ENCODE measurements around the gene IGSF9. TPM values are rescaled to one million over a fixed set of nuclear protein-coding genes. Genes with fewer than 3 reads are reported as not detected.

IGSF9 gene
- total RNA-seq, 2 experiments from 2014 or later = not detected

DNA sequence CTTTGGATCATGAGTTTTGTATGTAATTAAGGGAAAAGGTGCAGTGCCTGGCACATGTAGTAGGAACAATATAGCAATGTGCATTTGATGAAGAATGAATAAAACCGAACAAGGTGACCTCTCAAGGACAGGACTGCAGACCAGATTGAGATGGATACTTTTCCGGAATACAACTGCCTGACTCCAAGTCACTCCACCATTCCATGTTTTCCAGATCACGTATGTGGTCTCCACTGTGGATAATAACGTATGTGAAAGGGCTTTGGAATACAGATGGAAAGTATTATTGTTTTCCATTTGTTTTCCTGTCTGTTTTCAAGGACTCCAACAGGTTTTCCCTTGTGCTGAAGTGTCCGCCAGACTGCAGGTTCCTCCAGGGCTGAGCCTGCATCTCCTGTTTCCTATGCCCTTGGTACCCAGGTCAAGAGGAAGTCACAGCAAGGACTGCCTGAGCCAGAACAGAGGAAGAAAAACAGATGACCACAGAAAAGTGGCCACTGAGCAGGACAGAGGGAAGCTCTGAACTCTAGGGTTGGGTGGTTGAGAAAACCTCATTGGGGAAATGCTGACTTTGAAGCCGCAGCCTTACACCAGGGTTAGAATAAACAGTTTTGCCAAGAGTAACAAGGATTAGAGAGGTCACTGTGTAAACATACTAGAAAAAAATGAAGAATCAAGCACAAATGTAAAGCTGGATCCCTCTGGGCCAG, 49.4 kb downstream of the IGSF9 start:
- H3K27ac Mint-ChIP-seq = no peak overlapping the region
- POLR2A ChIA-PET = no interaction called here
- H3K36me3 Mint-ChIP-seq = no peaks in the 10 kb centered on the region
- peaks cover 13% of the 10 kb centered on the region for H3K27me3 Mint-ChIP-seq
- peaks cover 4% of the 10 kb centered on the region for H3K4me1 Mint-ChIP-seq
- DNase-seq = no peak
- H3K9me3 Mint-ChIP-seq = no peaks in the 10 kb centered on the region
- no peak overlapping the region for H3K4me3 Mint-ChIP-seq
- ATAC-seq (ENCODE audit: low read depth) = no peak

DNA sequence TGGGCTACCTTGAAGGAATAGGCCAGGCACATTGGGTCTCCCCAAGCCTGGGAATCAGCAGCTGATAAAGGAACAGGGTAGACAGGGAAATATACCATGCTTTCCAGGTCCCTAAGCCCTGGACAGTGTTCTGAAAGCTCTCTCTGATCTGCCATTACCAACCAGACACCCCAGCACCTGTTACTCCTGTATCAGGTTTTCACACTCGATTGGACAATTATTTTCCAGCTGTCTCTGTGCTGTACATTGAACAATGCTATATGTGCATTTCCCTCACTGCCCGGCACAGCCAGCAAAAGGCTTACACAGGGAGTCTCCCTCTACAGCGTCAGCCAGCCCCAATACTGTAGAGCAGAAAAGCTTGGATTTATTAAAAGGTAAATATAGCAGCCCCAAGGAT, 50.1 kb downstream of the IGSF9 start:
- peaks cover 10% of the 10 kb centered on the region for H3K27me3 Mint-ChIP-seq
- peaks cover 6% of the 10 kb centered on the region for H3K4me1 Mint-ChIP-seq
- no peaks in the 10 kb centered on the region for H3K9me3 Mint-ChIP-seq
- POLR2A ChIA-PET = interaction anchor here (0.7 to 1.0 kb wide), 2 partner anchors 9 to 95 kb away, joined by 3 read pairs; no protein-coding TSS in a partner anchor
- DNase-seq = no peak
- no peak overlapping the region for H3K4me3 Mint-ChIP-seq
- ATAC-seq (ENCODE audit: low read depth) = no peak
- no peaks in the 10 kb centered on the region for H3K36me3 Mint-ChIP-seq
- no peak overlapping the region for H3K27ac Mint-ChIP-seq

DNA sequence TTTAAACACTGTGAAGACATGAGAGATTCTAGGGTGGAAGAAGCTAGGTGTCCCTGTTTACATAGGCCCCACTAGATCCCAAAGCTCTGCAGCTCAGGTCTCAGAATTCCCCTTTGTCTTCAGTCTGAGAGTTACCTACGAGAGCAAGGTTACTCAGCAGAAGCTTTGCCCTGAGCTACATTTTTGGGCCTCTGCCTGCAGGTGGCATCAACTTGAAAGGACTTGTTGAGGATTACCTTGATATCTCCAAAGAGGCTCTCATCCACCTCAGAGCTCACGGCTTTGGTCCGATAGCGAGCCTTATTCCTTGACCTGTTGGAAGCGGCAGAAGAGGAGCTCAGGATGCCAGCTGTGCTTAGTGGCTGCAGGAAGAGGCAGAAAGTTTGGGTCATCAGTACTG, 52.5 kb downstream of the IGSF9 start:
- no peak overlapping the region for H3K4me3 Mint-ChIP-seq
- no peak overlapping the region for H3K27ac Mint-ChIP-seq
- DNase-seq (no peak), ATAC-seq (ENCODE audit: low read depth) (no peak)
- peaks cover 14% of the 10 kb centered on the region for H3K4me1 Mint-ChIP-seq
- H3K9me3 Mint-ChIP-seq = no peaks in the 10 kb centered on the region
- POLR2A ChIA-PET = interaction anchor here (0.6 to 2.4 kb wide), 6 partner anchors 30 to 115 kb away, joined by 3 to 24 read pairs (median 5); partner anchors contain the start of gene TAGLN2
- no peaks in the 10 kb centered on the region for H3K36me3 Mint-ChIP-seq
- peaks cover 8% of the 10 kb centered on the region for H3K27me3 Mint-ChIP-seq

DNA sequence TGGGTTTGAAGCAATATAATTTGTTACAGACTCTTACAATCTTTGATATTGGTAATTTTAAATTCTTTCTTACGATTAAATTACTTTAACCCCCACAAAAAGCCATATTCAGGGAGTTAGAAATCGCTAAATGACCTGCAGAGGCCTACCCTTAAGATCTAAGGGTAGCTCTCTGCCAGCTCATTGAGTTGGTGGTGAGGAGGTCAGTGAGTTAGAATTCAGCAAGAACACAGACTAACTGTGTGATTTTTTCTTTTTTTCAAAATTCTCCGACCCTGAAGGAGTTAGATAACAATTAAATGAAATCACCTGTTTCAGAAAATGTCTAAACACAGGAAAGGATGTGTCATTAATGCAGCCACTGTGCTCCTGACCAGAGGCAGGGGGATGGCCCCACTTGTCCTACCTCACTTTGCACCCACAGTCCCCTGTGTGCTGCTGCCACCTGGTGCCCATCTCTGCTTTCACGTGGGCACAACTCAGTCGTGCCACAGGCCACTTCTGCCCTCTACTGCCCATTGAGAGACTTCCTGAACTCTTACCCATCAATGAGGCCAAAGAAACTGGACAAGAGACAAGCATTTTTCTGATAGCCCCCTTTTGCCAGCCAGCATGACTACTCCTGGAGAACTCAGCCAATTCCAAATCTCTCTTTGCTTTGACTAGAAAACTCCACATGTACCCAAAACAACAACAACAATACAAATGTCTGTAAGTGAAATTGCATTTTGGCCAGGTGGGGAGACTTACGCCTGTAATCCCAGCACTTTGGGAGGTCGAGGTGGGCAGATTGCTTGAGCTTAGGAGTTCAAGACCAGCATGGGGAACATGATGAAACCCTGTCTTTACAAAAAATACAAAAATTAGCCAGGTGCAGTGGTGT, 53.9 kb downstream of the IGSF9 start:
- H3K4me1 Mint-ChIP-seq = peaks cover 14% of the 10 kb centered on the region
- ATAC-seq (ENCODE audit: low read depth) = peak; percentile 83
- no peaks in the 10 kb centered on the region for H3K36me3 Mint-ChIP-seq
- H3K4me3 Mint-ChIP-seq = no peak overlapping the region
- peak; percentile 77 for DNase-seq
- peaks cover 6% of the 10 kb centered on the region for H3K27me3 Mint-ChIP-seq
- H3K9me3 Mint-ChIP-seq = no peaks in the 10 kb centered on the region
- POLR2A ChIA-PET = interaction anchor here (1.7 to 2.4 kb wide), 2 partner anchors 33 to 92 kb away, joined by 7 to 24 read pairs; partner anchors contain the start of gene TAGLN2
- no peak overlapping the region for H3K27ac Mint-ChIP-seq

DNA sequence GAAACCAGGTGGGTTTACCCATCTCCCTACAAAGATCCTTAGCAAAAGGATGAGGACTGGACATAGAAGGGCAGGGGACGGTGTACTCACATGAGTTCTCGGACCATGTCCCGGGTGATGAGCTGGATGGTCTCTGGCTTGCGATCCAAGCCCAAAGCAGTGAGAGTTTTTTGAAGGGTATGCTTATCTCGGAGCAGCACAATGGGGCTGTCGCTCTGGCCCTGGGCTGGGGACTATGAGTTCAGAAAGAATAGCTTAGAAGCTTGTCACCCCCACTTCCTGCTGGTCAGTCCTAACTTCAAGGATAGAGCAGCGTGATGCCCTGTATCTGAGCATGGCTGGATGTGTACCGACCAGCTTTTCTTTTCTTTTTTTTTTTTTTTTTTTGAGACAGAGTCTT, 55.0 kb downstream of the IGSF9 start:
- Mint-ChIP-seq H3K4me1 (peaks cover 14% of the 10 kb centered on the region), H3K4me3 (no peak overlapping the region), H3K36me3 (no peaks in the 10 kb centered on the region), H3K27ac (no peak overlapping the region), H3K9me3 (no peaks in the 10 kb centered on the region), H3K27me3 (peaks cover 9% of the 10 kb centered on the region)
- no peak for DNase-seq
- no peak for ATAC-seq (ENCODE audit: low read depth)
- POLR2A ChIA-PET = interaction anchor here (1.3 kb wide), 1 partner anchor 93 kb away, joined by 3 read pairs; no protein-coding TSS in a partner anchor

DNA sequence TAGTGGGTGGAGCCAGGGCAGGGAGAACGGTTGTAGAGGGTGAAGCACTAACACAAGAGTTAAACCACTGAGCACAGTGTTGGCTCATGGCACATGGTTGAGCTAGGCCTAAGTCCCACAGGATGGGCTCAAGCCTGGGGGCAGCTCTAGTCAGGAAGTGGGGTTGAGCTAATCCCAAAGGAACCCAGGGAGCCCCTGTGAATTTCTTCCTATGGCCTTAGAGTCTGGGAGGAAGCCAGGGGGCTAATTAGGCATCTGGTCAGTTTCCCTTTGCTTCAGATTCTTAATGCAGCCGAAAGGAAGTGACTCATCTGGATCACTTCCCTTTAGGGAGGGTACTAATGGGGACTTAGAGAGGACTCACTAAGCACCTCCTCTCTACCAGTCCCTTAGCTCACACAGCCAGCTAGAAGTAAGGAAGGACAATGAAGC, 55.6 kb downstream of the IGSF9 start:
- H3K27ac Mint-ChIP-seq = no peak overlapping the region
- peaks cover 6% of the 10 kb centered on the region for H3K27me3 Mint-ChIP-seq
- H3K36me3 Mint-ChIP-seq = no peaks in the 10 kb centered on the region
- ATAC-seq (ENCODE audit: low read depth) = peak; percentile 61
- no peaks in the 10 kb centered on the region for H3K9me3 Mint-ChIP-seq
- no peak overlapping the region for H3K4me3 Mint-ChIP-seq
- H3K4me1 Mint-ChIP-seq = peaks cover 14% of the 10 kb centered on the region
- DNase-seq = no peak
- POLR2A ChIA-PET = interaction anchor here (1.3 kb wide), 1 partner anchor 92 kb away, joined by 3 read pairs; no protein-coding TSS in a partner anchor

DNA sequence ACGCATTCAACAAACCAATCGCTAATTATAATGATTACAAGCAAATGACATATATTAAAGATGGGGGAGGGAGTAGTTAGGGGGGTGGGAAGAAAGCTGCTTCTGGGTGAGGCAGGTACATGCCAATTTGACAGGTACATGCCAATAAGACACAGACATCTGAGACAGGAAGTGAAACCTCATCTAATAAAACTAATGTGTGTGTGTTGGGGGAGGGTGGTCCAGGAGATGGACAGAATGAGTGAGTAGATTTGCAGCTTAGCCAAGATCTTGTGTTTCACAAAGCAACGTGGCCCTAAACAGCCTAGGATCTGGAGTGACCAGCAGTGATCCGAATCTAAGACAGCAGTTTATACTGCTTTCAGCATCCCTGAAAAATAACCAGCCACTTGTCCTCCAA, 56.2 kb downstream of the IGSF9 start:
- Mint-ChIP-seq H3K9me3 (no peaks in the 10 kb centered on the region), H3K36me3 (no peaks in the 10 kb centered on the region), H3K4me3 (no peak overlapping the region), H3K27ac (no peak overlapping the region), H3K27me3 (peaks cover 9% of the 10 kb centered on the region), H3K4me1 (peaks cover 14% of the 10 kb centered on the region)
- no peak for DNase-seq
- ATAC-seq (ENCODE audit: low read depth) = no peak
- POLR2A ChIA-PET = interaction anchor here (1.0 to 1.5 kb wide), 2 partner anchors 91 to 108 kb away, joined by 3 read pairs; partner anchors contain the start of gene DUSP23

DNA sequence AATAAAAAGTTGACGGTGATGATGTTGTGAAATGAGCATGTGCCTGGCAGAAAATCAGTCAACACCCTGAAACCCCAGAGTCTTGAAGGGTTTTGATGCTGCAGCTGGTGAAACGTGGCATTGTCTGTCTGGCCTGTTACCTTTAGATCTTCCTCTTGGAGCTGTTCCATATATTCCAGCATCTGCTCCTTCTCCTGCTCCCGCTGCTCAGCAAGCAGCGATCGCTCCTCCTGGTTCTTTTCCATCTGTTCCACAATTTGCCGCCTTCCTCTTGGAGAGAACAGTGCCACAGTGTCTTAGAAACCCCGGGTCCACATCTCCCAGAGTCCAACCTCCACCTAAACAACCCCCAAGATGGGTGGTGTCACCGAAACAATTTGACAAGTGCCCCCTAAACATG, 61.1 kb downstream of the IGSF9 start:
- POLR2A ChIA-PET = no interaction called here
- H3K4me3 Mint-ChIP-seq = no peak overlapping the region
- no peak overlapping the region for H3K27ac Mint-ChIP-seq
- H3K36me3 Mint-ChIP-seq = no peaks in the 10 kb centered on the region
- ATAC-seq (ENCODE audit: low read depth) = no peak
- H3K27me3 Mint-ChIP-seq = peaks cover 9% of the 10 kb centered on the region
- H3K9me3 Mint-ChIP-seq = no peaks in the 10 kb centered on the region
- no peak for DNase-seq
- peaks cover 2% of the 10 kb centered on the region for H3K4me1 Mint-ChIP-seq

DNA sequence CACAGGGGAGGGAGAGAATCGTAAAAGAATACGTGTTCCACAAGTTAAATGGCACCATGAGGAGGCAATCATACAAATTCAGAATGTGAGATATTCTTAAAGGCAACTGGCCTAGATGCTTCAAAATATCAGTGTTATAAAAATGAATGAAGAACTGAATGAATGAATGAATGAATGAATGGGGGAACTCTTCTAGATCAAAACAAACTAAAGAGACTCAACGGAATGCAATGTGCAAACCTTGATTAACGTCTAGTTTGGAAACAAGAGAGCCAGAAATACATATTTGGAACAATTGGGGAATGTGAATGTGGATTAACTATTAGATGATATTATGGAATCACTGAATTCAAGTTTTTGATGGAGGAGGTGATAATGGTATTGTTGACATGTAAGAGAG, 62.3 kb downstream of the IGSF9 start:
- no peak overlapping the region for H3K4me3 Mint-ChIP-seq
- POLR2A ChIA-PET = no interaction called here
- peaks cover 9% of the 10 kb centered on the region for H3K27me3 Mint-ChIP-seq
- no peaks in the 10 kb centered on the region for H3K9me3 Mint-ChIP-seq
- H3K36me3 Mint-ChIP-seq = peaks cover 1% of the 10 kb centered on the region
- DNase-seq (no peak), ATAC-seq (ENCODE audit: low read depth) (no peak)
- H3K4me1 Mint-ChIP-seq = no peaks in the 10 kb centered on the region
- H3K27ac Mint-ChIP-seq = no peak overlapping the region

DNA sequence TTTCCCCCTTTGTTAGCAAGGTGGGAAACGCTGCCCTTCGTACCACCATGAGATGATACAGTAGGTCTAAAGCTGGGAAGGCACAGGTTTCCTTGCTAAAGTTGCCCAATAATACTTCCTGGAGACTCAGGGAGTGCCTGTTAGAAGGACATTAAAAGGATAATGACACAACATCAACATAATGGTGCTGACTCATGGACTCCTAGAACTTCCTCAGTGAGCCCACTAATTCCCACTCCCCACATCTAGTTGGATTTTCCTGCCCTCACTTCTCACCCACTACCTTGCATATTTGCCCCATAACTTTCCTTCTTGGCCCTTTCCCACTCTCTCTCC, 62.9 kb downstream of the IGSF9 start:
- H3K9me3 Mint-ChIP-seq = no peaks in the 10 kb centered on the region
- no peak overlapping the region for H3K4me3 Mint-ChIP-seq
- no peak overlapping the region for H3K27ac Mint-ChIP-seq
- peaks cover 9% of the 10 kb centered on the region for H3K27me3 Mint-ChIP-seq
- H3K4me1 Mint-ChIP-seq = no peaks in the 10 kb centered on the region
- no peak for DNase-seq
- H3K36me3 Mint-ChIP-seq = peaks cover 1% of the 10 kb centered on the region
- POLR2A ChIA-PET = no interaction called here
- no peak for ATAC-seq (ENCODE audit: low read depth)

DNA sequence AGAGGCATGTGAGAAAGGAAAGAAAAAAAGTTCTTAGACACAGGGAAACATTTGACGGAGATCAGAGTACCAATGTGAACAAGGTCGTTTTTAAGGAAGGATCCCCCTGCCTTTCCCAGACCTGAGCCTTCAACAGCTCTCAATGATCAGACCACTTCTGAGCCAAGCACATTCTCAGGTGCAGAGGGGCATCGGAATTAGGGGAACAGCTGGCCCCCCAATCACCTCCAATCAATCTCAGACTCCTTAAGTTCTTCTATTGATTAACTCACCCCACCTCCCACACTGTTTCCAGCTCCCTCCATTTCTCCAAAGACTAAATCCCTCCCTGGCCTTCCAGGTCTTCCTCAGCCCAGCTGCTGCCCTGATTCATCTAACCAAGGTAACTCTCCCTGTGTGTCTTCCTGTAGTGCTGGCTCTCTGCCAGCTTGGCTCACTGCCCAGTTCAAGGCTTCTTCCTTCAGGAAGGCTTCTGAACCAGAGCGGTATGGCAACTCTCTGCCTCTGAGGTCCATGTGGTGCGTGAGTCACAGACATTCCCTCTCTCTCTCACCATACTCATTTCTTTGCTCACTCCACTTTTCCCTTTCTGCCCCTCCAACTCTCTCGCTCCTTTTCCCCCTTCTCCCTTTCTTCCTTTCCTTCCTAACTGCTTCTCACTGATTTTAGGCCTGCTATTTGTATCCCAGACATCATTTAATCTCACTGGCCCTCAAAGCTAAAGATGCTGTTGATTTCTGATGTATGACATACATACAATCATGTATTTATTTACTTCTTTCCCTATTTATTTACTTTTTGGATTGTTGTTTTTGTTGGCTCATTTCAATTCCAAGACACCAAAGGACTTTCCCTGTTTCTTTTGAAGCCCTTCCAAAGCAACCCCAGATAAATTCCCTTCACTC, 63.5 kb downstream of the IGSF9 start:
- no peak for ATAC-seq (ENCODE audit: low read depth)
- no peak overlapping the region for H3K4me3 Mint-ChIP-seq
- H3K27ac Mint-ChIP-seq = no peak overlapping the region
- DNase-seq = no peak
- H3K4me1 Mint-ChIP-seq = no peaks in the 10 kb centered on the region
- H3K9me3 Mint-ChIP-seq = no peaks in the 10 kb centered on the region
- POLR2A ChIA-PET = no interaction called here
- H3K27me3 Mint-ChIP-seq = peaks cover 8% of the 10 kb centered on the region
- H3K36me3 Mint-ChIP-seq = peaks cover 1% of the 10 kb centered on the region

DNA sequence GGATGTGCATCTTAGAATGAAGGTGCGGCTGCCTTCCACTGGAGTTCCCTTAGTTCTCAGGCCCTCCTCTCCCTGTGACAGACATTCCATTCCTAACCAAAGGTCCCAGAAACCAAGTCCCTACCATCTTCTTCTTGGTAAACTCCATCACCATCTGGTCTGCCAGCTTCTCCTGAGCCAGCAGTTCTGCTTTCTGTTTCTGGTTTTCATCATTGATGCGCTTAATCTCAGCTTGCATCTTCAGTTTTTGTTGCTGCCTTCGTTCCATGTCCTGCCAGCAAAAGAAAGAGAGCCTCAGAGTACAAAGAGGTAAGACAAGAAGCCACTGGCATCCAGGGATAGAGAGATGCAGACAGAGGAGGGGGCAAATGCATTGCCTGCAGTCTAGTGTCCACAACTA, 65.0 kb downstream of the IGSF9 start:
- POLR2A ChIA-PET = no interaction called here
- Mint-ChIP-seq H3K4me3 (no peak overlapping the region), H3K9me3 (no peaks in the 10 kb centered on the region), H3K4me1 (no peaks in the 10 kb centered on the region), H3K27me3 (peaks cover 6% of the 10 kb centered on the region), H3K27ac (no peak overlapping the region), H3K36me3 (peaks cover 1% of the 10 kb centered on the region)
- ATAC-seq (ENCODE audit: low read depth) (no peak), DNase-seq (no peak)

DNA sequence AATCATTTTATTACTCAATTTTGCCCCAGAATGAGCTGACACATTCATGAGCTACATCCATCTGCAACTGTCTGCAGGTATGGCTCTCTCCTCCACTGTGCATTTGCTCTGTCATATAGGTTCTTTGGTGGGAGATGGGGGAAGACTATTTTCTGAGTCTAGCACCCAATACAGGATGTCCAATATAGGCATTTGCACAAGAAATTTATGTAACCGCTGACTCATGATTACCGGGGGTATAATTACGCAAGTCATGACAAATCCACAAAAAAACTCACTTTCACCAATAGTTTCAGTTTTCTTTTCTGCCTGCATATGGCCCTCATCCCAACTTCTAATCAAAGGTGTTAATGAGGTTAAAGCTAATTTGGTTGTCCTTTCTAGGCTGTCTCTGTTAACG, 65.4 kb downstream of the IGSF9 start:
- Mint-ChIP-seq H3K36me3 (peaks cover 1% of the 10 kb centered on the region), H3K27me3 (peaks cover 6% of the 10 kb centered on the region), H3K4me1 (no peaks in the 10 kb centered on the region), H3K27ac (no peak overlapping the region), H3K9me3 (no peaks in the 10 kb centered on the region), H3K4me3 (no peak overlapping the region)
- DNase-seq (no peak), ATAC-seq (ENCODE audit: low read depth) (no peak)
- POLR2A ChIA-PET = no interaction called here
